Lower leg skin (tissue), 3 donors: Measurements from ENCODE around the gene LLGL1.

Experiments used
- POLR2A ChIP-seq, 2 donors: fragments of 450-650 bp; IDR thresholded peaks; one replicate each; pipeline ENCODE4 v1.6.1; 2016 to 2017; ENCODE audit warnings: antibody characterized with exemption in 2 of 2, mild to moderate bottlenecking in 1 of 2, moderate library complexity in 1 of 2
- TF ChIP-seq, protein P1 (sequence below), 3 donors: fragments of 450-650 bp; IDR thresholded peaks; one replicate each; pipeline ENCODE4 v1.5.1; 2016; ENCODE audit warnings: antibody characterized with exemption in 3 of 3, mild to moderate bottlenecking in 3 of 3, moderate library complexity in 2 of 3

DNA sequence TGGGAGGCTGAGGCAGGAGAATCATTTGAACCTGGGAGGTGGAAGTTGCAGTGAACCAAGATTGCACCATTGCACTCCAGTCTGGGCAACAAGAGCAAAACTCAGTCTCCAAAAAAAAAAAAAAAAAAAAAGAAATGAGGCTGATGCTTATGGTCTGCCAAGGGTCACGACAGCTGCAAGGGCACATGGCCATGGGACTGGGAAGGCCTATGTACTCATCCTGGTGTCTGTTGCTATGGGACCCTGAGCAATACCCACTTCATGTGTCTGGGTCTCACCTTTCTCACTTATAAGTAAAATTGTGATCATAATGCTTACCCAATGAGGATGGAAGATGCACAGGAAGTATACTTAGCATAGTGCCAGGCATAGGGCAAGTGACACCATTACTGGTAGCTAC is 51.6 kb downstream of the LLGL1 start:
- TF ChIP-seq, protein P1, sequence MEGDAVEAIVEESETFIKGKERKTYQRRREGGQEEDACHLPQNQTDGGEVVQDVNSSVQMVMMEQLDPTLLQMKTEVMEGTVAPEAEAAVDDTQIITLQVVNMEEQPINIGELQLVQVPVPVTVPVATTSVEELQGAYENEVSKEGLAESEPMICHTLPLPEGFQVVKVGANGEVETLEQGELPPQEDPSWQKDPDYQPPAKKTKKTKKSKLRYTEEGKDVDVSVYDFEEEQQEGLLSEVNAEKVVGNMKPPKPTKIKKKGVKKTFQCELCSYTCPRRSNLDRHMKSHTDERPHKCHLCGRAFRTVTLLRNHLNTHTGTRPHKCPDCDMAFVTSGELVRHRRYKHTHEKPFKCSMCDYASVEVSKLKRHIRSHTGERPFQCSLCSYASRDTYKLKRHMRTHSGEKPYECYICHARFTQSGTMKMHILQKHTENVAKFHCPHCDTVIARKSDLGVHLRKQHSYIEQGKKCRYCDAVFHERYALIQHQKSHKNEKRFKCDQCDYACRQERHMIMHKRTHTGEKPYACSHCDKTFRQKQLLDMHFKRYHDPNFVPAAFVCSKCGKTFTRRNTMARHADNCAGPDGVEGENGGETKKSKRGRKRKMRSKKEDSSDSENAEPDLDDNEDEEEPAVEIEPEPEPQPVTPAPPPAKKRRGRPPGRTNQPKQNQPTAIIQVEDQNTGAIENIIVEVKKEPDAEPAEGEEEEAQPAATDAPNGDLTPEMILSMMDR (IDR thresholded peaks at IDR 0.05): no peak
- TF ChIP-seq POLR2A (IDR thresholded peaks at IDR 0.05): no peak
